Posterior cingulate gyrus (tissue), 11 donors: ENCODE data around the gene C11orf68.
"Not testable (repeated sequence)": the region's sequence is repeated elsewhere in the genome, so short reads cannot be mapped to it uniquely, and the experiment has no call there.

Source experiments
- DNase-seq, 10 donors: peaks; one replicate each; pipeline versions ENCODE4 v3.0.0 to v3.0.0-alpha.2; 2020 to 2021; ENCODE audit warnings: mixed read lengths in 3 of 10
- intact Hi-C: fragments of 100-400 bp; cut with DNase I; formaldehyde crosslinking; loops from one replicate; pipeline ENCODE4 v1.15.1; 2023

The C11orf68 gene

GRCh38 chr11:65918211-65919140 lies at the start of gene C11orf68:
TSS of gene C11orf68 (minus strand) at chr11:65919062. CDS start at chr11:65919031, 31 bp downstream.
- peak in 3 of 10 donors; percentile 66 to 81 (median 66) for DNase-seq
- intact Hi-C loops, result loop anchor here (2.0 kb wide), 2 partner anchors 30 to 42 kb away; partner anchors contain the start of genes FIBP and SART1

GRCh38 chr11:65967329-65967934 lies 48.6 kb upstream of the C11orf68 start:
- peak in 1 of 10 donors; percentile 67 for DNase-seq
- intact Hi-C loops, result no loop called here

- DNase-seq, result peak in 2 of 10 donors; percentile 61 to 67
- intact Hi-C loops, result no loop called here
These were observed 47.3 kb upstream of the C11orf68 start for GRCh38 chr11:65965986-65966762.

- intact Hi-C loops, result loop anchor here (5.0 kb wide), 1 partner anchor 73 kb away; the partner anchor contains the start of gene CCDC85B
- DNase-seq, result peak in 2 of 10 donors; percentile 20 to 75
These were observed 46.0 kb upstream of the C11orf68 start for GRCh38 chr11:65964906-65965305.

- intact Hi-C loops, result loop anchor here (5.0 kb wide), 1 partner anchor 70 kb away; the partner anchor contains the start of gene CCDC85B
- no peak for DNase-seq
These were observed 43.3 kb upstream of the C11orf68 start for GRCh38 chr11:65962141-65962564.

- intact Hi-C loops, result loop anchor here (1.0 to 5.0 kb wide), 3 partner anchors 41 to 69 kb away; partner anchors contain the start of genes BANF1, C11orf68, CCDC85B and DRAP1
- DNase-seq, result peak; percentile 96 to 99 (median 97)
These were observed 42.6 kb upstream of the C11orf68 start, which contains the start of gene SART1 for GRCh38 chr11:65961267-65962140. TSS of gene SART1 (plus strand) at chr11:65961734. CDS start at chr11:65961781, 47 bp downstream.

- DNase-seq, result peak in 2 of 10 donors; percentile 20 to 55
- intact Hi-C loops, result loop anchor here (1.0 to 5.0 kb wide), 3 partner anchors 41 to 69 kb away; partner anchors contain the start of genes BANF1, C11orf68, CCDC85B and DRAP1
These were observed 42.0 kb upstream of the C11orf68 start for GRCh38 chr11:65960824-65961266.

- DNase-seq, result peak in 1 of 10 donors; percentile 50
- intact Hi-C loops, result no loop called here
These were observed 40.0 kb upstream of the C11orf68 start for GRCh38 chr11:65958774-65959420.

- intact Hi-C loops, result no loop called here
- DNase-seq, result peak in 1 of 10 donors; percentile 55
These were observed 39.4 kb upstream of the C11orf68 start for GRCh38 chr11:65958291-65958690.

- intact Hi-C loops, result no loop called here
- no peak for DNase-seq
These were observed 35.9 kb upstream of the C11orf68 start for GRCh38 chr11:65954771-65955170.

GRCh38 chr11:65953471-65953870 lies 34.6 kb upstream of the C11orf68 start:
- DNase-seq, result peak in 2 of 10 donors; percentile 37 to 81
- intact Hi-C loops, result no loop called here

- DNase-seq, result peak in 2 of 10 donors; percentile 39 to 55
- intact Hi-C loops, result no loop called here
These were observed 33.2 kb upstream of the C11orf68 start for GRCh38 chr11:65952052-65952521.

- intact Hi-C loops, DNase-seq: not testable (repeated sequence)
These were observed 32.8 kb upstream of the C11orf68 start for GRCh38 chr11:65951641-65952040.

GRCh38 chr11:65950711-65951110 lies 31.8 kb upstream of the C11orf68 start:
- DNase-seq, intact Hi-C loops: not testable (repeated sequence)

GRCh38 chr11:65947603-65948125 lies 28.8 kb upstream of the C11orf68 start:
- intact Hi-C loops, result no loop called here
- DNase-seq, result peak in 3 of 10 donors; percentile 13 to 70 (median 54)

GRCh38 chr11:65947133-65947532 lies 28.3 kb upstream of the C11orf68 start:
- intact Hi-C loops, result no loop called here
- DNase-seq, result peak in 2 of 10 donors; percentile 73 to 77

- intact Hi-C loops, result no loop called here
- peak in 1 of 10 donors; percentile 43 for DNase-seq
These were observed 27.8 kb upstream of the C11orf68 start for GRCh38 chr11:65946655-65947054.
